Fibroblast of gingiva (primary cell): ENCODE measurements around the gene DGKI.
"Not testable (repeated sequence)": the region's sequence is repeated elsewhere in the genome, so short reads cannot be mapped to it uniquely, and the experiment has no call there.

Experiments used
- DNase-seq: peaks from one replicate; pipeline ENCODE4 v3.0.0-alpha.2; 2011; ENCODE audit warnings: low read depth

Gene DGKI

GRCh38 chr7:137835486-137836112 lies 11.2 kb downstream of the DGKI start:
- peak; percentile 15 for DNase-seq

GRCh38 chr7:137834552-137834951 lies 12.2 kb downstream of the DGKI start:
- DNase-seq: peak; percentile 44

- DNase-seq: not testable (repeated sequence)
These were observed 13.8 kb downstream of the DGKI start for GRCh38 chr7:137832990-137833389.

GRCh38 chr7:137832382-137832781 lies 14.4 kb downstream of the DGKI start:
- no peak for DNase-seq

- DNase-seq: not testable (repeated sequence)
These were observed 15.2 kb downstream of the DGKI start for GRCh38 chr7:137831555-137831954.

GRCh38 chr7:137829337-137829992 lies 17.3 kb downstream of the DGKI start:
- DNase-seq: peak; percentile 21

GRCh38 chr7:137828456-137828855 lies 18.3 kb downstream of the DGKI start:
- no peak for DNase-seq

GRCh38 chr7:137825489-137825888 lies 21.3 kb downstream of the DGKI start:
- DNase-seq: no peak

GRCh38 chr7:137820677-137821420 lies 25.9 kb downstream of the DGKI start:
- peak; percentile 70 for DNase-seq

- no peak for DNase-seq
These were observed 26.6 kb downstream of the DGKI start for GRCh38 chr7:137820156-137820555.

GRCh38 chr7:137818036-137818435 lies 28.7 kb downstream of the DGKI start:
- DNase-seq: peak; percentile 14

- DNase-seq: peak; percentile 23
These were observed 30.0 kb downstream of the DGKI start for GRCh38 chr7:137816696-137817320.

- no peak for DNase-seq
These were observed 33.2 kb downstream of the DGKI start for GRCh38 chr7:137813541-137813940.

GRCh38 chr7:137810248-137810647 lies 36.5 kb downstream of the DGKI start:
- no peak for DNase-seq

GRCh38 chr7:137804836-137805235 lies 41.9 kb downstream of the DGKI start:
- DNase-seq: no peak

- no peak for DNase-seq
These were observed 45.3 kb downstream of the DGKI start for GRCh38 chr7:137801491-137801890.

GRCh38 chr7:137801003-137801402 lies 45.8 kb downstream of the DGKI start:
- DNase-seq: no peak

GRCh38 chr7:137798073-137798763 lies 48.6 kb downstream of the DGKI start:
- DNase-seq: no peak

GRCh38 chr7:137795211-137795610 lies 51.6 kb downstream of the DGKI start:
- DNase-seq: no peak

GRCh38 chr7:137791930-137792329 lies 54.8 kb downstream of the DGKI start:
- no peak for DNase-seq

- peak; percentile 32 for DNase-seq
These were observed 55.9 kb downstream of the DGKI start for GRCh38 chr7:137790828-137791227.
